Mesenchymal stem cell (in vitro differentiated cells and primary cell): ENCODE results near the gene CERS6.

ENCODE experiments used
- DNase-seq: peaks from one replicate; pipeline ENCODE4 v3.0.0-alpha.2; 2013
- H2AFZ ChIP-seq: one replicate; pipeline ENCODE4 v1.6.1; 2013; ENCODE audit warnings: low read depth, mild to moderate bottlenecking, control low read depth, inconsistent platforms, low read length, moderate library complexity
- H2AK5ac ChIP-seq: 2 replicates; pipeline ENCODE4 v1.6.1; 2013; ENCODE audit warnings: low read length, moderate library complexity, mild to moderate bottlenecking, inconsistent platforms; ENCODE audit not compliant: severe bottlenecking
- H2BK120ac ChIP-seq: one replicate; pipeline ENCODE4 v1.6.1; 2013; ENCODE audit warnings: low read depth, mild to moderate bottlenecking, inconsistent platforms, low read length, moderate library complexity
- H2BK12ac ChIP-seq, 2 experiments: one replicate each; pipeline ENCODE4 v1.6.1; 2013; ENCODE audit warnings: inconsistent platforms in 2 of 2, low read length in 2 of 2, mild to moderate bottlenecking in 2 of 2, moderate library complexity in 2 of 2, control low read depth in 1 of 2
- H2BK15ac ChIP-seq: one replicate; pipeline ENCODE4 v1.6.1; 2013; ENCODE audit warnings: mild to moderate bottlenecking, low read depth, inconsistent platforms; ENCODE audit not compliant: poor library complexity, severe bottlenecking
- H2BK5ac ChIP-seq: 2 replicates; pipeline ENCODE4 v1.6.1; 2013; ENCODE audit warnings: low read depth, mild to moderate bottlenecking, low read length, control low read depth, inconsistent platforms; ENCODE audit not compliant: poor library complexity, severe bottlenecking
- H3K14ac ChIP-seq, 2 experiments: one replicate each; pipeline ENCODE4 v1.6.1; 2013; ENCODE audit warnings: inconsistent platforms in 2 of 2, low read length in 2 of 2, control low read depth in 1 of 2, mild to moderate bottlenecking in 1 of 2, moderate library complexity in 1 of 2
- H3K18ac ChIP-seq, 2 experiments: one replicate each; pipeline ENCODE4 v1.6.1; 2013; ENCODE audit warnings: inconsistent platforms in 2 of 2, low read length in 2 of 2, control low read depth in 1 of 2, low read depth in 1 of 2, mild to moderate bottlenecking in 1 of 2
- H3K23ac ChIP-seq, 2 experiments: one replicate each; pipeline ENCODE4 v1.6.1; 2013; ENCODE audit warnings: inconsistent platforms in 2 of 2, low read length in 2 of 2, mild to moderate bottlenecking in 2 of 2, moderate library complexity in 2 of 2, control low read depth in 1 of 2
- H3K27ac ChIP-seq: 2 replicates; pipeline ENCODE4 v1.5.1; 2013; ENCODE audit warnings: mild to moderate bottlenecking, moderate library complexity, low read length, control low read depth, inconsistent platforms; ENCODE audit not compliant: poor library complexity, severe bottlenecking
- H3K27me3 ChIP-seq, 2 experiments: 2 replicates each; pipeline versions ENCODE4 v1.6.1 to v1.7.0; 2013; ENCODE audit warnings: low read length in 2 of 2, mild to moderate bottlenecking in 2 of 2, moderate library complexity in 2 of 2, control low read depth in 1 of 2, inconsistent platforms in 1 of 2; ENCODE audit not compliant: control insufficient read depth in 1 of 2, insufficient read depth in 1 of 2
- H3K36me3 ChIP-seq, 2 experiments: 2 replicates each; pipeline versions ENCODE4 v1.6.1 to v1.7.0; 2013; ENCODE audit warnings: low read length in 2 of 2, control low read depth in 1 of 2, inconsistent platforms in 1 of 2, low read depth in 1 of 2, mild to moderate bottlenecking in 1 of 2; ENCODE audit not compliant: insufficient read depth in 2 of 2, control insufficient read depth in 1 of 2
- H3K4ac ChIP-seq, 2 experiments: one replicate each; pipeline ENCODE4 v1.6.1; 2013; ENCODE audit warnings: inconsistent platforms in 2 of 2, low read length in 2 of 2, mild to moderate bottlenecking in 2 of 2, moderate library complexity in 2 of 2, control low read depth in 1 of 2, low read depth in 1 of 2
- H3K4me1 ChIP-seq: 2 replicates; pipeline ENCODE4 v1.6.1; 2013; ENCODE audit warnings: low read depth, low read length, control low read depth; ENCODE audit not compliant: control insufficient read depth, insufficient read depth
- H3K4me2 ChIP-seq: 2 replicates; pipeline ENCODE4 v1.6.1; 2013; ENCODE audit warnings: low read length, mild to moderate bottlenecking, inconsistent platforms; ENCODE audit not compliant: poor library complexity, severe bottlenecking
- H3K4me3 ChIP-seq, 2 experiments: 2 replicates each; pipeline versions ENCODE4 v1.5.1 to v1.7.0; 2013; ENCODE audit warnings: low read length in 2 of 2, mild to moderate bottlenecking in 2 of 2, control low read depth in 1 of 2, low read depth in 1 of 2; ENCODE audit not compliant: insufficient read depth in 1 of 2
- H3K79me1 ChIP-seq: replicated peaks from 2 replicates; pipeline ENCODE4 v1.6.1; 2013; ENCODE audit warnings: mild to moderate bottlenecking, control low read depth, low read length, inconsistent platforms; ENCODE audit not compliant: poor library complexity, severe bottlenecking
- H3K9ac ChIP-seq: 2 replicates; pipeline ENCODE4 v1.7.0; 2013; ENCODE audit warnings: mild to moderate bottlenecking, low read length, moderate library complexity
- H3K9me3 ChIP-seq: 2 replicates; pipeline ENCODE4 v1.7.0; 2013; ENCODE audit warnings: mild to moderate bottlenecking, low read length; ENCODE audit not compliant: control insufficient read depth
- H4K8ac ChIP-seq: one replicate; pipeline ENCODE4 v1.6.1; 2013; ENCODE audit warnings: inconsistent platforms, mild to moderate bottlenecking, low read length, moderate library complexity
- H4K91ac ChIP-seq: one replicate; pipeline ENCODE4 v1.6.1; 2013; ENCODE audit warnings: mild to moderate bottlenecking, low read length, inconsistent platforms
- WGBS: methylation state at CpG from one replicate; pipeline ENCODE4 v1.1.7; 2013; ENCODE audit warnings: mixed read lengths; 5-methylcytosine and 5-hydroxymethylcytosine counted together

CERS6 gene

GRCh38 chr2:168530982-168531622 lies 75.0 kb downstream of the CERS6 start:
- H2BK5ac ChIP-seq, result no peak overlapping the region
- H3K4ac ChIP-seq, result no peak overlapping the region
- peaks cover 29% of the 10 kb centered on the region for H3K79me1 ChIP-seq
- no peak overlapping the region for H3K23ac ChIP-seq
- H2AK5ac ChIP-seq, result no peak overlapping the region
- no peak overlapping the region for H2BK12ac ChIP-seq
- H2AFZ ChIP-seq, result no peak overlapping the region
- H3K36me3 ChIP-seq, result no peaks in the 10 kb centered on the region
- no peak overlapping the region for H2BK15ac ChIP-seq
- no peaks in the 10 kb centered on the region for H3K9me3 ChIP-seq
- no peaks in the 10 kb centered on the region for H3K27me3 ChIP-seq
- H4K91ac ChIP-seq, result no peak overlapping the region
- H4K8ac ChIP-seq, result no peak overlapping the region
- peaks cover 1% of the 10 kb centered on the region for H3K4me1 ChIP-seq
- H3K27ac ChIP-seq, result no peak overlapping the region
- WGBS, result 88% methylated on average over 4 of the region's 4 CpGs
- H2BK120ac ChIP-seq, result no peak overlapping the region
- H3K4me3 ChIP-seq, result no peak overlapping the region
- no peak for DNase-seq
- no peak overlapping the region for H3K18ac ChIP-seq
- no peak overlapping the region for H3K14ac ChIP-seq
- no peak overlapping the region for H3K4me2 ChIP-seq
- H3K9ac ChIP-seq, result peak overlapping the region; percentile 49

- H2AK5ac ChIP-seq, result no peak overlapping the region
- no peak overlapping the region for H3K9ac ChIP-seq
- no peak overlapping the region for H4K91ac ChIP-seq
- no peaks in the 10 kb centered on the region for H3K27me3 ChIP-seq
- no peak overlapping the region for H3K4me2 ChIP-seq
- no peaks in the 10 kb centered on the region for H3K4me1 ChIP-seq
- no peak overlapping the region for H2BK120ac ChIP-seq
- H3K27ac ChIP-seq, result no peak overlapping the region
- H3K79me1 ChIP-seq, result peaks cover 20% of the 10 kb centered on the region
- H2BK12ac ChIP-seq, result no peak overlapping the region
- H2AFZ ChIP-seq, result no peak overlapping the region
- no peak overlapping the region for H3K4ac ChIP-seq
- no peak overlapping the region for H2BK15ac ChIP-seq
- H2BK5ac ChIP-seq, result no peak overlapping the region
- no peak overlapping the region for H3K14ac ChIP-seq
- no peak overlapping the region for H4K8ac ChIP-seq
- WGBS, result 99% methylated on average over 7 of the region's 7 CpGs
- no peak overlapping the region for H3K4me3 ChIP-seq
- no peak overlapping the region for H3K18ac ChIP-seq
- H3K36me3 ChIP-seq, result no peaks in the 10 kb centered on the region
- H3K9me3 ChIP-seq, result peaks cover 6% of the 10 kb centered on the region
- no peak for DNase-seq
- H3K23ac ChIP-seq, result no peak overlapping the region
These were observed 78.9 kb downstream of the CERS6 start for GRCh38 chr2:168534926-168535325.

GRCh38 chr2:168536925-168537466 lies 80.9 kb downstream of the CERS6 start:
- no CpG with 5 or more reads among the region's 2 CpGs for WGBS

GRCh38 chr2:168538133-168538532 lies 82.1 kb downstream of the CERS6 start:
- H3K79me1 ChIP-seq, result peaks cover 26% of the 10 kb centered on the region
- no peak overlapping the region for H3K14ac ChIP-seq
- no peaks in the 10 kb centered on the region for H3K4me1 ChIP-seq
- H3K27me3 ChIP-seq, result no peaks in the 10 kb centered on the region
- H3K36me3 ChIP-seq, result no peaks in the 10 kb centered on the region
- H3K23ac ChIP-seq, result no peak overlapping the region
- H3K9ac ChIP-seq, result no peak overlapping the region
- H4K8ac ChIP-seq, result no peak overlapping the region
- peaks cover 17% of the 10 kb centered on the region for H3K9me3 ChIP-seq
- no peak overlapping the region for H2AK5ac ChIP-seq
- no peak overlapping the region for H3K27ac ChIP-seq
- H2AFZ ChIP-seq, result no peak overlapping the region
- peak overlapping the region in 1 of 2 experiments; percentile 59 for H3K18ac ChIP-seq
- H4K91ac ChIP-seq, result no peak overlapping the region
- no peak overlapping the region for H3K4me3 ChIP-seq
- no peak for DNase-seq
- no peak overlapping the region for H2BK5ac ChIP-seq
- WGBS, result 95% methylated on average over 1 of the region's 1 CpG
- no peak overlapping the region for H2BK120ac ChIP-seq
- no peak overlapping the region for H3K4me2 ChIP-seq
- no peak overlapping the region for H2BK12ac ChIP-seq
- H3K4ac ChIP-seq, result no peak overlapping the region
- no peak overlapping the region for H2BK15ac ChIP-seq

More at GRCh38 chr2:168536925-168537466, 80.9 kb downstream of the CERS6 start:
- Histone ChIP-seq H2BK12ac (no peak overlapping the region), H2BK5ac (no peak overlapping the region), H3K4ac (no peak overlapping the region), H3K79me1 (peaks cover 26% of the 10 kb centered on the region), H3K27ac (no peak overlapping the region), H2AK5ac (no peak overlapping the region), H3K4me1 (no peaks in the 10 kb centered on the region), H3K9ac (no peak overlapping the region), H2BK15ac (no peak overlapping the region), H3K14ac (no peak overlapping the region), H3K36me3 (no peaks in the 10 kb centered on the region), H2AFZ (no peak overlapping the region), H3K4me2 (no peak overlapping the region), H2BK120ac (no peak overlapping the region), H3K4me3 (no peak overlapping the region), H4K91ac (no peak overlapping the region), H3K27me3 (no peaks in the 10 kb centered on the region), H3K9me3 (peaks cover 17% of the 10 kb centered on the region), H3K23ac (no peak overlapping the region), H4K8ac (no peak overlapping the region), H3K18ac (no peak overlapping the region)
- no peak for DNase-seq
